ENCODE results near the gene KCNIP4. TPM values are rescaled to one million over a fixed set of nuclear protein-coding genes. Genes with fewer than 3 reads are reported as not detected.

The KCNIP4 gene
- total RNA-seq, 1 experiment from 2014 or later = not detected

- no peaks in the 10 kb centered on the region for H3K79me2 ChIP-seq (ENCODE audit: low read depth)
These were observed 1118.8 kb downstream of the KCNIP4 start for GRCh38 chr4:20829617-20830357.

GRCh38 chr4:20825505-20825904 is 1123.1 kb downstream of the KCNIP4 start:
- H3K27me3 ChIP-seq (ENCODE audit: insufficient read depth, low read depth) = no peaks in the 10 kb centered on the region
- H3K79me2 ChIP-seq (ENCODE audit: low read depth) = no peaks in the 10 kb centered on the region
- no peak overlapping the region for H2AFZ ChIP-seq
- no peak overlapping the region for H3K4me3 ChIP-seq
- no peak for TF ChIP-seq CTCF (conservative IDR thresholded peaks at IDR 0.05)
- H4K20me1 ChIP-seq (ENCODE audit: insufficient read depth) = no peaks in the 10 kb centered on the region
- H3K9me3 ChIP-seq (ENCODE audit: insufficient read depth, low read depth) = no peaks in the 10 kb centered on the region
- no peak for DNase-seq
- intact Hi-C loops (cut with micrococcal nuclease; ENCODE audit: unreplicated experiment) = no loop called here
- no peaks in the 10 kb centered on the region for H3F3A ChIP-seq (ENCODE audit: insufficient read depth, low read depth)
- ChIA-PET CTCF (no interaction called here), POLR2A (ENCODE audit: unreplicated experiment) (no interaction called here)
- no peaks in the 10 kb centered on the region for H3K4me1 ChIP-seq (replicated peaks; ENCODE audit: insufficient read depth)
- no peaks in the 10 kb centered on the region for H3K9me2 ChIP-seq (ENCODE audit: insufficient read depth)
- H3K4me2 ChIP-seq = no peak overlapping the region
- H3K27ac ChIP-seq = no peak overlapping the region
- BruUV-seq (replicated peaks) = no TSS peak
- H3K36me3 ChIP-seq (ENCODE audit: low read depth) = no peaks in the 10 kb centered on the region

More at GRCh38 chr4:20829617-20830357, 1118.8 kb downstream of the KCNIP4 start:
- H3K4me2 ChIP-seq = no peak overlapping the region
- H3K9me3 ChIP-seq (ENCODE audit: insufficient read depth, low read depth) = no peaks in the 10 kb centered on the region
- H3K9me2 ChIP-seq (ENCODE audit: insufficient read depth) = no peaks in the 10 kb centered on the region
- ChIA-PET POLR2A (ENCODE audit: unreplicated experiment) (no interaction called here), CTCF (no interaction called here)
- TF ChIP-seq CTCF (conservative IDR thresholded peaks at IDR 0.05) = no peak
- TF ChIP-seq EZH2 (IDR thresholded peaks at IDR 0.05; ENCODE audit: low read depth) = no peak
- BruUV-seq (replicated peaks) = no TSS peak
- no peaks in the 10 kb centered on the region for H4K20me1 ChIP-seq (ENCODE audit: insufficient read depth)
- H3F3A ChIP-seq (ENCODE audit: insufficient read depth, low read depth) = no peaks in the 10 kb centered on the region
- intact Hi-C loops (cut with micrococcal nuclease; ENCODE audit: unreplicated experiment) = no loop called here
- H2AFZ ChIP-seq = no peak overlapping the region
- H3K4me3 ChIP-seq = no peak overlapping the region
- H3K27me3 ChIP-seq (ENCODE audit: insufficient read depth, low read depth) = no peaks in the 10 kb centered on the region
- no peak overlapping the region for H3K27ac ChIP-seq
- H3K4me1 ChIP-seq (replicated peaks; ENCODE audit: insufficient read depth) = no peaks in the 10 kb centered on the region
- no peaks in the 10 kb centered on the region for H3K36me3 ChIP-seq (ENCODE audit: low read depth)
- no peak for DNase-seq

GRCh38 chr4:20816287-20816686 is 1132.3 kb downstream of the KCNIP4 start:
- no peak overlapping the region for H3K4me3 ChIP-seq
- H4K20me1 ChIP-seq (ENCODE audit: insufficient read depth) = no peaks in the 10 kb centered on the region
- H3K27me3 ChIP-seq (ENCODE audit: insufficient read depth, low read depth) = no peaks in the 10 kb centered on the region
- TF ChIP-seq EZH2 (IDR thresholded peaks at IDR 0.05; ENCODE audit: low read depth) = no peak
- no peak for TF ChIP-seq CTCF (conservative IDR thresholded peaks at IDR 0.05)
- POLR2A ChIA-PET (ENCODE audit: unreplicated experiment) = interaction anchor here (0.7 kb wide), 1 partner anchor 16 kb away, joined by 17 read pairs; no protein-coding TSS in a partner anchor
- no peaks in the 10 kb centered on the region for H3K4me1 ChIP-seq (replicated peaks; ENCODE audit: insufficient read depth)
- intact Hi-C loops (cut with micrococcal nuclease; ENCODE audit: unreplicated experiment) = no loop called here
- DNase-seq = no peak
- H3K9me2 ChIP-seq (ENCODE audit: insufficient read depth) = no peaks in the 10 kb centered on the region
- no peaks in the 10 kb centered on the region for H3K36me3 ChIP-seq (ENCODE audit: low read depth)
- H2AFZ ChIP-seq = no peak overlapping the region
- no peak overlapping the region for H3K27ac ChIP-seq
- H3F3A ChIP-seq (ENCODE audit: insufficient read depth, low read depth) = no peaks in the 10 kb centered on the region
- CTCF ChIA-PET = no interaction called here
- H3K9me3 ChIP-seq (ENCODE audit: insufficient read depth, low read depth) = no peaks in the 10 kb centered on the region
- H3K79me2 ChIP-seq (ENCODE audit: low read depth) = no peaks in the 10 kb centered on the region
- H3K4me2 ChIP-seq = no peak overlapping the region
- no TSS peak for BruUV-seq (replicated peaks)
